Subcutaneous adipose tissue (tissue), 4 donors: ENCODE measurements around the gene ARHGAP12. TPM values are rescaled to one million over a fixed set of nuclear protein-coding genes. Genes with fewer than 3 reads are reported as not detected.

Experiments used
- CTCF ChIP-seq: fragments of 450-650 bp; IDR thresholded peaks from one replicate; pipeline ENCODE4 v1.5.1; 2016; ENCODE audit warnings: low read depth, mild to moderate bottlenecking, control low read depth, antibody characterized with exemption, moderate library complexity
- total RNA-seq, 4 donors: library from RNA; depleted of rRNA; stranded (reverse); fragments of >200 nt; gene quantifications; one replicate each; pipeline ENCODE4 v1.1.0, GENCODE V29; 2016

The ARHGAP12 gene
- total RNA-seq, 4 donors from 2014 or later: 32.4 to 52.9 (median 45.1) TPM

GRCh38 chr10:31920538-31920937, 8.1 kb downstream of the ARHGAP12 start:
- no peak for TF ChIP-seq CTCF

GRCh38 chr10:31918671-31919409, 9.8 kb downstream of the ARHGAP12 start:
- TF ChIP-seq CTCF: no peak

- no peak for TF ChIP-seq CTCF
Observed at GRCh38 chr10:31914370-31914769, 14.3 kb downstream of the ARHGAP12 start.

- TF ChIP-seq CTCF: no peak
Observed at GRCh38 chr10:31912898-31913850, 15.5 kb downstream of the ARHGAP12 start.

- TF ChIP-seq CTCF: no peak
Observed at GRCh38 chr10:31912289-31912688, 16.3 kb downstream of the ARHGAP12 start.

- no peak for TF ChIP-seq CTCF
Observed at GRCh38 chr10:31910016-31910415, 18.6 kb downstream of the ARHGAP12 start.

GRCh38 chr10:31908157-31908556, 20.5 kb downstream of the ARHGAP12 start:
- TF ChIP-seq CTCF: no peak
